CD4-positive, alpha-beta T cell treated with Interleukin-15 for 1 hour (primary cell): ENCODE data around the gene CD300LG.
"Not testable (repeated sequence)": the region's sequence is repeated elsewhere in the genome, so short reads cannot be mapped to it uniquely, and the experiment has no call there.

Experiments used
- DNase-seq: peaks from one replicate; pipeline ENCODE4 v3.0.0-alpha.2; 2020

Gene CD300LG

DNA sequence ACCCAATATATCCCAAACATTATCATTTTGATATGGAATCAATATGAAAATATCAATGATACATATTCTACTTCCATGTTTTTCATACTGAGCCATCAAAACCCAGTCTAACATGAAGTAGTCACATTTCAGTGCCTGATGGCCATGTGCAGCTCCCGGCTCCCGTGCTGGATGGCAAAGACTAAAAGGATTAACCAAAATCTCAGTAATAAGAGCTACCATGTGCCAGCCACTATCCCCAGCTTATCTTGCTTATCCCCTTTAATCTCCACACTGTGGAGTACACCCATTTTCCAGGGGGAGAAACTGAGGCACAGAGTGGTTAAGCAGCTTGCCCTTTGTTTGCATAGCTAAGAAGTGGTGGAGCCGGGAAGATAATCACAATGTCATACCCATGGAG is 9.2 kb downstream of the CD300LG start:
- no peak for DNase-seq

DNA sequence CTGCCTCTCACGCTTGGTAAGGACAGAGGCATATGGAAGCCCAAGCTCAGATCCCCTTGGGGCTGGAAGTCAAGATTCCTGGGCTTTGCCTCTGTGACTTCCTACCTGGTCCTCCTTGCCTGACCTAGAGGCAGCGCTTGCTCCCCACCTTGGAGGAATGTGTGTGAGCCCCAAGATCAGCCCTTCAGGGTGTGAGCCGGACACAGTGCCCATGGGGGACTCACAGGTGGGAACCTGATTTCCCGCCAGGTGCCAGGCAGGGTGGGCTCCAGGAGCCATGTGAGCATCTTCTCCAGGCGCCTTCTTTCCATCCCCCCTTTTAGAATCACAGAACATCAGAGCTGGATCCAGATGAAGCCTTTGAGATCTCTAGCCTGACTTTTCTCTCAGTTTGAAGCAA is 10.2 kb downstream of the CD300LG start:
- DNase-seq = no peak

DNA sequence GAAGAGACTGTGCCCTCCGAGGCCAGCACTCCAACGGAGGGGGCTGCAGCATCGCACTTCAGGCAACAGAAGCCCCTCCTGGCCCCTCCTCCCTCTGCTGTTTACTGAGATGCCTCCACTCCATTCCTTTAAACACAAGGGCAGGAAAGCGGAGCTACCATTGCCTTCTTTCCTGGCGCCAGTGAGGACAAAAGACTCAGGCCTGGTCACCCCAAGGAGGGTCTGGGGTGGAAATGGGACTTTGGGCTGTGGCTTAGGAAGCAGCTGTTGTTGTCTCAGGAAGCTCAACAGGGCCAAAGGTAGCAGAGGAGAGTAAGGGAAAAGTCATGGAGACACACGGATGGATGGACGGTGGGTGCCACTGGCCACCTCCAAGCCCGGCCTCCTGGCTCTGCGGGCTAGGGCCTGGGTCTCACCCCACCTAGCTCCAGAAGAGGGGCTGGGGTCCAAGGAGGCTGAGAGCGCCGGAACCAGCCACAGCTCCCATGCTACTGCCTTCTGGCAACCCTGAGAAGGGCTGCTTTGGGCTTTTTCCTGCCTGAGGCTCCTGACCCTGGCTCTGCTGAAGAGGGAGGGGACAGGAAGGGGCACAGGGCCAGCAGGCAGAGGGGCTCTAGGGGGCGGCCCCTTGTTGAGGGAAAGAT is 11.1 kb downstream of the CD300LG start:
- no peak for DNase-seq

DNA sequence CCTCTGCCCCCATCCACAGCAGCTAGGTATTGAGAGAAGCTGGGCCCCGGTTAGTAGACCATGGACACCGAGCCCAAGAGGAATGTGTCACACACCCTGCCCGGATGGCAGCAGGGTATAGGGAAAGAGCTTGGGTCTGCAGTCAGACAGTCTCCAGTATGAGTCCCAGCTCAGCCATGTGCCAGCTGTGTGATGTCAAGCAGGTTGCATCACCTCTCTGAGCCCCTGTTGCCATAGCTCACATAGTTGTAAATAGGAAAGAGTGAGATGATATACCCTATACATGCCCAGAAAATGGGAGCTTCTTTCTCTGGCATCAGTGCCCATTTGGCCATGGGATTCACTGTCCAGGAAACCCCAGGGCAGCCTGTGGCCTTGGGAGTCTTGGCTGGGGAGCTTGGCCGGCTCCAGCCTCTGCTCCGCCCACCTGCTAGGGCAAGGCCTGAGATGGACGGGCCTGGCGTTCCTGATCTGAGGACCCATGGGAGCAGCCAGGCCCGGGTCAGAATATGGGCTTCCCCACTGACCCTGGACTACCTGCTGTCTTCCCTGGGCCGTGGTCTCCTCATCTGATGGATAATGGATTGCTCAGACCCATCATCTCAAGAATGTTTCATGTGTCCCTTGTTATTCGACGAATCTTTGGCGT is 13.2 kb downstream of the CD300LG start:
- DNase-seq = no peak

DNA sequence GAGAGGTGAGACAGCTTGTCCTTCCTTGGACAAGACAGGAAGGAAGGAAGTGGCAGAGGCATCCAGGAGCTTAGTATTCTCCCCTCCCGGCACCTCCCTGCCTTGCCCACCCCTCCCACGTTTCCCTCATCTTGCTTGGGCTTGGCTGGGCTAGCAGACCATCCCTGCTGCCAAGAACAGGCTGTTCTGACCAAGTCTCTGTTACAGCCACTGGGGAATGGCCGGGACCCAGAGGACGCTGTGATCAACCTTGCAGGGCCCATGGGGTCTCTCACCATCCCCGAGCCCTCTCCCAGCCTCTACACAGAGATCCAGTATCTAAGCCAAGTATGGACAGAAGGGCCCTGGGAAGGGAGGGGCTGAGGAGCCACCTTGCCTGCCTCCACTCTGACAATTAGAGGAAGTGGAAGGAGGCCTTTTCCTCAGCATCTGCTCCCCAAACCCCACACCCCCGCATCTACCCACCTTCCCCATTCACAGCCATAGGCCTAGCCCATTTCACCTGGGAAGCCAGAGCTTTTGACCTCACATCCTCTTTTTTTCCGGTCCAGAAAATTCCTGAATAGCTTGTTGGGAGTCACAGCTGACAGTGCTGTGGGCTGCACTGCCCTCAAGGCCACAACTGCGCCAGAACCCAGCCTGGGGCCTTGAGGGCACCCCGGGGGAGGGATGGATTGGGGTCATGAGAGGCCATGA is 14.1 kb downstream of the CD300LG start:
- DNase-seq = no peak

DNA sequence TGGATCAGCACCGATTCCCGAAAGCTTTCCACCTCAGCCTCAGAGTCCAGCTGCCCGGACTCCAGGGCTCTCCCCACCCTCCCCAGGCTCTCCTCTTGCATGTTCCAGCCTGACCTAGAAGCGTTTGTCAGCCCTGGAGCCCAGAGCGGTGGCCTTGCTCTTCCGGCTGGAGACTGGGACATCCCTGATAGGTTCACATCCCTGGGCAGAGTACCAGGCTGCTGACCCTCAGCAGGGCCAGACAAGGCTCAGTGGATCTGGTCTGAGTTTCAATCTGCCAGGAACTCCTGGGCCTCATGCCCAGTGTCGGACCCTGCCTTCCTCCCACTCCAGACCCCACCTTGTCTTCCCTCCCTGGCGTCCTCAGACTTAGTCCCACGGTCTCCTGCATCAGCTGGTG is 15.0 kb downstream of the CD300LG start:
- no peak for DNase-seq

DNA sequence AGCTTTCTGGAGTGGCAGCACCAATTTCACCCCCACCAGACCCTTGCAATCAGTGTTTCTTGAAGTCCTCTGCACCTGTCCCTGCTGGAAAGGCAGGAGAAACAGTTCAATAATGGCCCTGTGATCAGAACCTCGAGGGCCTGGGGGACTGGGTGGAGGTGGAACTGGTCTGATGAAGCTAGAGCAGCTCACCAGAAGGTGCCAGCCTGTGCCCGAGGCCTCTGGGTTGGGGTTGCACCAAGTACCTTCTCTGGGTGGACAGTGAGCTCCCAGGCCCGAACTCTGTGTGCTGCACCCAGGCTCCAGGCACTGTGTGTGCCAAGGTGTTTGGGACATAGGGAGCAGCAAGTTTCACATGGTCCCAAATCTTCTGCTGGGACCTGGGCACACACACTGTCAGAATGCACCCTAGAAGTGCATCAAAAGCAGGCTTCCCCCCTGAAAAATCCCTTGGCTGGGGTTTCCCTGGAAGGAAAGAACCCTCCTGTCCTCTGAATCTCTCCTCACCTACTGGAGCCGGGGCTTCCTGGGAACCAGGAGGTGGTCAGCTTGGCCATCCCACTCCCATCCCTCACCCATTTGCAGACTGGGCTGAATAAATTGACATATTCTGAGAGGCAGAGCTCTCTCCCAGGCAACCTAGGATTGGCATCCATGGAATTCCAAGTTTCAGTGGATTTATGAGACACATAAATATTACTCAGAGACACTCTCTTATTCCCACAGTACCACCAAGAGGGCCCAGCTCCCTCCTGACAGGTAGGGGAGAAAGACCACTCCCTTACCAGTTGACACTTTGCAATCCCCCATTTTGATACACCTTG is 17.4 kb downstream of the CD300LG start:
- DNase-seq = no peak

DNA sequence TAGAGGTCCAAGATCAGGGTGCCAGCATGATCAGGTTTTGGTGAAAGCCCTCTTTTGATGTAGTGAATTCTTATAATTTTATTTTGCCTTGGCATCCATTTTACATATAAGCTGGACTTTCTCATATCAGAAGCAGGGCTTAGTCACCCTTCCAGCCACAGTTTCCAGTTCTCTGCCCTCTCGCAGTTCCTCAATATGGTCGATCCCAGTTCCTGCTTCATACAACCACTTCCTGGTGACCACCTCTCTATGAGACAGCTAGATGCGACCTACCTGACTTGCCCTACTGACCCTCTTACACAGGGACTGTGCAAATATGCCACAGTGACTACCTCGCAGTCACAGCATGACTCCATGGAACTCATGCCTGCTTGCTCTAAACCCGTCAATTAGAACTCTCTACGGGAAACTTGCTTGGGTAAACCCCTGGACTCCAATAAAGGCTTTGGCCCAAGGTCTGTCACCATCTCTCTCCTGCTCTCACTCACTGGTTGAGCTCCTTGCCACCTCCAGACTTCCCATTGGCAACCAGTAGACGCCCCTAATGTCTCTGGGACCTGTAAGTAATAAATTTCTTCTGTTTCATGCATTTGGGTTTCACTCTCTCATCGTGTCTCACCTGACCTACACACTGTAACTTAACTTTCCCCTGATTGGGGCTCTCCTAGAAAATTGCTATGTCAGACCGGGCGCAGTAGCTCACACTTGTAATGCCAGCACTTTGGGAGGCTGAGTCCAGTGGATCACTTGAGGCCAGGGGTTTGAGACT is 21.4 kb downstream of the CD300LG start:
- no peak for DNase-seq

DNA sequence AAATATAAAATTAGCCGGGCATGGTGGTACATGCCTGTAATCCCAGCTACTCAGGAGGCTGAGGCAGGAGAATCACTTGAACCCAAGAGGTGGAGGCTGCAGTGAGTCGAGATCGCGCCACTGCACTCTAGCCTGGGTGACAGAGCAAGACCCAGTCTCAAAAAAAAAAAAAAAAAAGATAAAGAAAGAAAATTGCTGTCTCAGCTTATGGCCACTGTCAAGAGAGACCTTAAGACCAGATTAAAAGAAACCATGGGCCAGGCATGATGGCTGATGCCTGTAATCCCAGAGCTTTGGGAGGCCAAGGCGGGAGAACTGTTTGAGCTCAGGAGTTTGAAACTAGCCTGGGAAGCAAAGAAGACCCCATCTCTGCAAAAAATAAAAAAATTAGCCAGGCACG is 22.1 kb downstream of the CD300LG start:
- not testable (repeated sequence) for DNase-seq

DNA sequence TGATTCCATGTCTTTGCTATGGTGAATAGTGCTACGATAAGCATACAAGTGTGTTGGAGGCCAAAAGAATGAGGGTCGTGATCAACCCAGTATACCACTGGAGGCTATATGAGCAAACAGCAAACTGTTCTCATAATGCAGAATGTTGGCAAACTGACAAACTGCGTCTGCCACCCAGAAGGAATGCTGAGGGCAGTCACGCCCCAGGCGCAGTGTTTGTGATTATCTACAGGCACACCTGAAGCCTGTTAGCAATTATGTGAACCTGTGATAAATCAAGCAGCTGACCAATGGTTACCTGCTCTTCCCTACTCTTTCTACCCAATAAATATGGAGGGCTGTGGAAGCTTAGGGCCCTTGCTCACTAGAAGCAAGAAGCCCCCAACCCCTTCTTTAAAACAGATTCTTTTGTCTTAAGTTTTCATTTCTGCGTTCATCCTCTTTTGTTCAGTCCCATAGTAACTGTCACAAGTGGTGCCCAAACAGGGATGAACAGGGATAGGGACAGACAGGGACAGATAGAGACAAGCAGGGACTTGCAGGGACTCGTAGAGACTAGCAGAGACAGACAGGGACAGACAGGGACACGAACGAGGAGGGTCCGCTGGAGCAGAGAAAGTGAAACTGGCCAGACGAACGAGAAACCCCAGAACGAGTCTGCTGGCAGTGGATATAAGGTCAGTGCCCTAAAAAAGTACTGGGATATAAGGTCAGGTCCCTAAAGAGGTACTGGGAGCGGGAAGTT is 25.1 kb downstream of the CD300LG start:
- no peak for DNase-seq

DNA sequence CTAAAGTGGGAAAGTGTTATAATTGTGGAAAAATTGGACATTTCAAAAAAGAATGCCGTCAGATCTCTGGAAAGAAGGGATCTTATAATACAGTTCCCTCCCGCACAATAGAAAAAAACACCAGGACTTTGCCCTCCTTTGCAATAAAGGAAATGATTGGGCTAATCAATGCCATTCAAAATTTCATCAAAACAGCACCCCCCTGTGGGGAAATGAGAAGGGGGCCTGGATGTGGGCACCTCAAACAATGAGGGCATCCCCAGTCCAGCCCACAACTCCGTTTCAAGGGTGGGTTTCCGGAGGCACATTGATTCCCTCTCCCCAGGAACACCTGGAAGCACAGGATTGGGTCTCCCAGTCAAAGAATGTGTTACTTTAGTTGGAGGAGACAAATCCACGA is 26.1 kb downstream of the CD300LG start:
- DNase-seq = no peak

DNA sequence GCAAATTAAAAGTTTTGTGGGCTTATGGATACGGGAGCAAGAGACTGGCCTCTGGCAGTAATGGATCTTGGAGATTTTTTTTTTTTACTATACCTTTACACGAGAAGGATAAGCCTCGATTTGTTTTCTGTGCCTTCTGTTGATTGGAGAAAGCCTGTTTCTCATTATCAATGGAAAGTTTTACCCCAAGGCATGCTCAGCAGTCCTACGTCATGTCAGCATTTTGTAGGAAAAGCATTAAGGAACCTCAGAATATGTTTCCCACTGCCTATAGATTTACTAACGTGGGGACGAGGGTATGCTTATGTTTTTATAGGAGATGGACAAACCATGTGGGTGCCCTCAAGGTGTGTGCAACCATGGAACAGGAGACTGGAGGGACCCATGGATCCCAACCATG is 26.8 kb downstream of the CD300LG start:
- no peak for DNase-seq

DNA sequence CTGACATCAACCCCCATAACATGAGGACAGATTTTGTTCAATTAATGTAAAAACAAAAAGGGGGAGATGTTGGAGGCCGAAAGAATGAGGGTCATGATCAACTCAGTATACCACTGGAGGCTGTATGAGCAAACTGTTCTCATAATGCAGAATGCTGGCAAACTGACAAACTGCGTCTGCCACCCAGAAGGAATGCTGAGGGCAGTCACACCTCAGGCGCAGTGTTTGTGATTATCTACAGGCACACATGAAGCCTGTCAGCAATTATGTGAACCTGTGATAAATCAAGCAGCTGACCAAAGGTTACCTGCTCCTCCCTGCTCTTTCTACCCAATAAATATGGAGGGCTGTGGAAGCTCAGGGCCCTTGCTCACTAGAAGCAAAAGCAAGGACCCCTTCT is 27.3 kb downstream of the CD300LG start:
- no peak for DNase-seq

DNA sequence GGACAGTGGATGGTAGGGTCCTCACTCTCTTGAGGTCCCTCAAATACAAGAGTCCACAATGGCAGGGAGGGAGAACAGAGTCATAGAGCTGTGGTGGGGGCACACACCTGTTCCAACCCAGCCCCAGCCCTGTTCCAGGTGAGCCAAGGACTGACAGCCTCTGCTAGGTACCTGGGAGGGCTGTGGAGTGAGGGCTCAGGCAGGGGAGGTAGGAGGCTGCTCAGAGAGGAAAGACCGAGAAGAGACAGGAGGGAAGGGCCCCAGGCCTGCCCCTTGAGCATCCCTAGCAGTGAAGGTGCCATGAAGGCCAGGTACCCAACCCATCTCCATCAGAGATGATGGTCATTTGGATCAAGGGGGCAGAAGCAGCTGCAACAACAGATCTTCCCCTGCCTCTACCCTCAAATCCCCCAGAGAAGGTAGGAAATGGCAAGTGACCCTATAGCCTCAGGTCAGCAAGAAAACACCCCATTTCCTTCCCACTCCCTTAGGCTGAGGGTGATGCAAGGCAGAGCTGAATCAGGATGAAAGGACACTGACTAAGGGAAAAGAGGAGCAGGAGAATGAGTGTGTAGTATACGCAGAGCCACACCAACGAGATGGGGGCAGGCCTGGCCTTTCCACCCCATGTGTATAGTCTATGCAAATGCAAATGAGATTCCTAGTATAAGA is 28.6 kb downstream of the CD300LG start:
- no peak for DNase-seq

DNA sequence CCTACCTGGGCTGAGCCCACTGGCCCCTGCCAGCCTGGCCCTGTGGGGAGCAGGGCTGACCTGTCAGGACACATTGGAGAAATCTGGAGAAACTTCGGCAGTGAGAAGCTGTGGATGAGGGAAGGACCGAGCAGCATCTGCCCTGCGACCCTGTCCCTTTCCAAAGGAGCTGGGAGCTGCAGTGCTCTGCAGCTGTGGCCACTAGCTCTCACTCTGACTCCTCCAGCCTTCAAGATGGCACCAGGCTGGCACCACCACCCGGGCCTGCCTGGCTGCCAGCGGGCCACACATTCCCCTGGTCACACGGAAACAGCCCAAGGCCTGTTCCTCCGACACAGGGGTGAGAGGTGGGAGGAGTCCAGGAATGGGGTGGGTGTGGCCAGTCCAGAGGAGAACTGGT is 30.1 kb downstream of the CD300LG start:
- no peak for DNase-seq

DNA sequence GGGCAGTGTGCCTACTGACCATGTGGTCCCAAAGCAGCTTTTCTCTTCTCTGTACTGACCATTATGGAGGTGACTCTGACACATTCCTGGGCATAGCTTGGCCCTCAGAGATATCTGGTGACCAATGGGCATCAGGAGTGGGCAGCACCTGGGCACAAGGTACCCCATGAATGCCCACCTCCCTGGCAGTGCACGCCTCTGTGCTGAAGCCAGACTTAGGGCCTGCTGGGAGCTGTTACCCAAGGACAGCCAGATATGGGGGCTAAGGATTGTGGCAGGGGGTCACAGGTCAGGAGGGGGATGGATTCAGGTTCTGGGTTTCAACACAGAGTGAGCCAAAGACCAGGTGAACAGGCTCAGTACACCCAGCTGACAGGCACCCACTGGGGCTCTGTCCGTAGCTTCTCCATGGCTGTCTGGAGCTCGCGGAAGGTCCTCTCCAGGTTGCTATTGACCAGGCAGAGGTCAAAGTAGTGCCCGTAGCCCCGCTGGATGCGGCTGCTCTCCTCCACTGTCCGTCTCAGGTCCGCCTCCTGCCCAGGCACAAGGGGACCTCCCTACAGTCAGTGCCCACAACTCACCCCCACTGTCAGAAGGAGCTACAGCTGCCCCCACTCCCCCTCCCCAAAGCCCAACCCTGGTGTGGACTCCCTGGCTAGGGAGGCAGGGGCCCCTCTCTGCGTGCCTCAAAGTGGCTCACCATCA is 30.6 kb downstream of the CD300LG start:
- DNase-seq = no peak

DNA sequence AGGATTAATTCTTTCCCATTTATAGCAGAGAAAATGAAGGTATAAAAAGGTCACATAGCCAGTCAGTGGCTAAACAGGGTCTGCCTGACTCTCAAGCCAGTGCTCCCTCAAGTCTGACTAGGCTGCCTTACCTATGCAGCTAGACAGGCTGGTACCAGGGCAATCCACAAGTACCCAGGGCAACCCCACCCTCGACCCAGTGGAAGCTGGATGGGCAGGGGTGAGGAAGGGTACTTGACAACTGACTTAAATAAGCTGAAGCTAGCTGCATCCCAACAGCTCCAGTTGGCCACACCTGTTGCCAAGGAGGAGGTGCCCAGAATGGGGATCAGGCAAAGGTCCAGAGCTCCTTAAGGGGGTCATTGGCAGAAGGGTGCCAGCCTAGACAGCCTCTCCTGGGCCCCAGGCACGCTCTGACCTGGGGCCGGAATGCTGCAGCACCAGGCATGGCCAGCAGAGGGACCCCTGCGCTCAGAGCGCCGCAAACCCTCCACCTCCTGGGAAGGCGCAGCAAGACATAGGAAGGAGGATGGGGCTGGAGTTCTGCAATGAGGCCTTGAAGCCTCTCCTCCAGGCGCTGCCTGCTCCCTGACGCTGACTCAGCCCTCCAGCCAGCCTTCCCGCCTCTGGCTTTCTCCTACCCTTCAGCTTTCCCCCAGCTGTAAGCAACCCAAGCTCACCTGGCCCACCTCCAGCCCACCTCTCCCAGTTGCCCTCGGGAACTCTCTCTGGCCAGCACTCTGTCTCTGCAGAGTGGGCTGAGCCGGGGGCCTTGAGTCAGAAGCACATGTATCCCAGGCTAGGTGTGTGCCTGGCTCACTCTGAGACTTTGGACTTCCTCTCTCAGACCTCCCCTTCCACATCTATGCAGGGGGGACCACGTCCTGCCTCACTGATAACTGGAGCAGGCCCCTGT is 31.5 kb downstream of the CD300LG start:
- peak; percentile 42 for DNase-seq

DNA sequence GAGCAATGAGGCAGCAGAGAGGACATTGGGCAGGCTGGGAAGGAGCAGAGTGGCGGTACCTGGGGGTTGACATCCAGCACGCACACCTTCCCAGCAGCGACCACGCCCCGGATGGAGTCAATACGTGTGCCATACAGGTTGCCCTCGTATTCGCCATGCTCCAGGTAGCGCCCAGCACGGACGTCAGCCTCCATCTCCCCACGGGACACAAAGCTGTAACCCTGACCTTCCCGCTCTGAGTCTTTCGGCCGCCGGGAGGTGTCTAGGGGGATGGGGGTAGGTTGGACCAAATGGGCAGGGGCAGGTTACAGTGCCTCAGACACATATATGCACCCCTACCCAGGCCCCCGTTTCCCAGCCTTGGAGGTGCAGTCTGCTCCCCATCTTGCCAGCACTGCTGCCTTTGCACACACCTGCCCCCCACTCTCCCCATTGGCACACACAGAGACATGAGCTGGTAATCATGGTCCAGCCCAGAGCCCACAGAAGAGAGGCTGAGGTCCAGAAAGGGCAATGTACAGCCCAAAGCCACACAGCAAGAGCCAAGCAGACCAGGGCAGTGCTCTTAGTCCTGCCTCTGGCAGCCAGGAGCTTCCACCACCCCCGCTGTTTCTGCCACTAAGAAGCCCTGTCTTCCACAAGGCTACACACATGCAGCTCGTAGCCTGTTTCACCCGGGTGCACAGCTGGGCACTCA is 32.9 kb downstream of the CD300LG start:
- no peak for DNase-seq

DNA sequence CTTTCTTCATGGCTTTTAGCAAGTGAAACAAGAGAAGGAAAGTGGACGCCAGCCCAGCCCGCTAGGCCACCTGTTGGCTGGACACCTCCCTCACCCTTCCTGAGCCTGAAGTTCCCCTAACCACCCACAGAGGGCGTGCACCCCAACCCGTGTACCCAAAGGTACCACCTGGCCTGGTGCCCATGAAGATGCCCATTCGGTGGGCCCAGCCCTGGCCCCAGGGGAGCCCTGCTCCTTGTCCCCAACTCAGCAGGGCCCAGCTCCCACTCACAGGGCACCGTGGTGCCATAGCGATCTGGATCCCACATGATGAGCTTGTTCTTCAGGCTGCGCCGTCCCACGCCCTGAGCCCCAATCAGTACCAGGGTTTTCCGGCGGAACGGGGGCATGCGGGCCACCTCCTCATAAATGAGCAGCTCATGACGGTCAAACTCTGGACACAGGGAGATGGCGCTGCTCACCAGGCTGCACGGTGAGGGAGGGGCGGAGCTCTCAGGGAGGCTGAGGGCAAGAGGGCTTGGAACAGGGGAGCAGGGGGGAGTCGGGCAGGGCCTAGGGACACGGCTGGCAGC is 33.5 kb downstream of the CD300LG start:
- no peak for DNase-seq
